Amniotic epithelial cell (primary cell): ENCODE data around the gene FAM107B.
"Not testable (repeated sequence)": the region's sequence is repeated elsewhere in the genome, so short reads cannot be mapped to it uniquely, and the experiment has no call there.

ENCODE experiments used
- DNase-seq: peaks from one replicate; pipeline ENCODE4 v3.0.0-alpha.2; 2010; ENCODE audit warnings: low read depth

Gene FAM107B

GRCh38 chr10:14774797-14775196 lies at the start of gene FAM107B:
Gene FAM107B (minus strand): TSS chr10:14774897. CDS start chr10:14774663, 234 bp downstream.
- no peak for DNase-seq

GRCh38 chr10:14823966-14824365 lies 49.3 kb upstream of the FAM107B start:
- DNase-seq, result no peak

DNA sequence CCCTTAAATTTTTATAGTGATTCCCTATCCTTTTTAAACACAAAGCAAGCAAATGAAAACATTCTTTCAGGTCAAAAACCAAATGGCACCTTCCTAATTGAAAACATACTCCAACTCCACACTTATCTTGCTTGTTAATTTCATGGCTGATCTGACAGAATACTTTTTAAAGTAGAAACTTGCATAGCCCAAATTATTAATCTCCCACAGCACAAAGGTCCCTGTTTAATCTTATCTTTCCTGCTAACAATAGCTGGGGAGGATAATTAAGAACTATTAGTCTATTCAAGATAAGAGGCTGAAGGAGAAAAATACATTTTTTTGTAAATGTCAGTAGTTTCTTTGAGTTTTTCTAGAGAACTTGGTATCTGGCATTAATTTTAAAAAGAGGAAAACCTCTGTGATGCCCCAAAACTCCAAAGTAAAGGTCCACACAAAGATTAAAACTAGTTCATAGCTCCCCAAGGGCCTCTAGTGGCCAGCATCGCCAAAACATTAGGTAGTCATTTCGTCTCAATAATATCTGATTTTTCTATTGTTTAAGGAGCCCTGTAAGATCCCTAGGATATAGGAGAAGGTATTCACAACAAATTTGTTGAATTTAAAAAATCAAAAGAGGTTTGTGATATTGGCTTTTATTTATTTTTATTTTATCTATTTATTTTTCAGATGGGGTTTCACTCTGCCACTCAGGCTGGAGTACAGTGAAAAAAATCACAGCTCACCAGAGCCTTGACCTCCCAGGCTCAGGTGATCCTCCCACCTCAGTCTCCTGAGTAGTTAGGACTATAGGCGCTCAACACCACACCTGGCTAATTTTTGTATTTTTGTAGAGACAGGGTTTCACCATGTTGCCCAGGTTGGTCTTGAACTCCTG lies 48.4 kb upstream of the FAM107B start:
- DNase-seq, result peak; percentile 25

DNA sequence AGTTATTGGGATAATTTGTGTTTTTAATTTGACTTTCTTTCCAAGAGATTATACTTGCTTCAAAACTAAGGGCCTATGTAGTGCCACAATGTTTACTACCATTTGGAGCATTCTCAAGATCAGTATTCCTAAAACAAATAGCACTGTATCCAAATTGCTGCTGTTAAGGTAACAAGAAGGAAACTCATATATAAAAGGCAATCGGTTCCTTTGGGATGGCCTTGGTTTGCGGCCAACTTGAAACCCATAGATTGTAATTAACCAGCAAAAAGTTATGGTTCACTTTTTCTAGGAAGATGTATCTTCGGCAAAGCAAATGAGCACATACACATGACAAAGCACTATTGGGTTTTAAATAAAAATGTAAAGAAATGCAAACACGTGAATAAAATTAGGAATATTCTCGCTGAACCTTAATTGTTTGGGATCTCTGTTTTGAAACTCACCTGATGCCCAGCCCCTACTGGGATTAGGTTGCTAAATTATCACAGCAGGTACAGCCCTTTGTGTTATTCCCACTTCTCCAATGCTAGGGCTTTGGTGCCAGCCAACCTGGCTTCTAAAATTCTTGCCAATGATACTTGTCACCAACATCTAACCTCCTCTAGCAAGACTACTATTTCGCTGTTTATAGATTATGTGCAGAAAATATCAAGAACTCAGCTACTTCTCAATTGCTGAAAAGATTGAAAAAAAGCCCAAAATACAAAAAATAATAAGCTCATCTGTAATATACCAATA lies 47.1 kb upstream of the FAM107B start:
- DNase-seq, result no peak

DNA sequence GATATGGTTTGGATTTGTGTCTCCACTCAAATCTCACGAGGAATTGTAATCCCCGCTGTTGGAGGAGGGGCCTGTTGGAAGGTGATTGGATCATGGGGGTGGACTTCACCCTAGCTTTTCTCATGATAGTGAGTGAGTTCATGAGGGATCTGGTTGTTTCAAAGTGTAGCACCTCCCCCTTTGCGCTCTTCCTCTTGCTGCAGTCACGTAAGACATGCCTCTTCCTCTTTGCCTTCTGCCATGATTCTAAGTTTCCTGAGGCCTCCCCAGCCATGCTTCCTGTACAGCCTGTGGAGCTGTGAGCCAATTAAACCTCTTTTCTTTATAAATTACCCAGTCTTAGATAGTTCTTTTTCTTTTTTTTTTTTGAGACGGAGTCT lies 46.1 kb upstream of the FAM107B start:
- DNase-seq, result peak; percentile 64

GRCh38 chr10:14820010-14820774 lies 45.5 kb upstream of the FAM107B start:
- peak; percentile 94 for DNase-seq

DNA sequence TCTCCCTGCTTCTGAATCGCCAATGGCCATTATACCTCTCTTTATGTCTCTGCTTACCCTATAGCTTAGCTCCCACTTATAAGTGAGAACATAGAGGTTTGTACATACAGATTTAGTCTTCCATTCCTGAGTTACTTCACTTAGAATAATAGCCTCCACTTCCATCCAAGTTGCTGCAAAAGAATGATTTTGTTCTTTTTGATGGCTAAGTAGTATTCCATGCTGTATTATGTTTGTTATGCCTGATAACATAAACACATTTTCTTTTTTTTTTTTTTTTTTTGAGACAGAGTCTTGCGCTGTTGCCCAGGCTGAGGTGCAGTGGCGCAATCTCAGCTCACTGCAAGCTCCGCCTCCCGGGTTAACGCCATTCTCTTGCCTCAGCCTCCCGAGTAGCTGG lies 42.0 kb upstream of the FAM107B start:
- not testable (repeated sequence) for DNase-seq

GRCh38 chr10:14815681-14816080 lies 41.0 kb upstream of the FAM107B start:
- DNase-seq, result peak; percentile 82

- DNase-seq, result no peak
Measured at GRCh38 chr10:14812271-14812670, 37.6 kb upstream of the FAM107B start.

DNA sequence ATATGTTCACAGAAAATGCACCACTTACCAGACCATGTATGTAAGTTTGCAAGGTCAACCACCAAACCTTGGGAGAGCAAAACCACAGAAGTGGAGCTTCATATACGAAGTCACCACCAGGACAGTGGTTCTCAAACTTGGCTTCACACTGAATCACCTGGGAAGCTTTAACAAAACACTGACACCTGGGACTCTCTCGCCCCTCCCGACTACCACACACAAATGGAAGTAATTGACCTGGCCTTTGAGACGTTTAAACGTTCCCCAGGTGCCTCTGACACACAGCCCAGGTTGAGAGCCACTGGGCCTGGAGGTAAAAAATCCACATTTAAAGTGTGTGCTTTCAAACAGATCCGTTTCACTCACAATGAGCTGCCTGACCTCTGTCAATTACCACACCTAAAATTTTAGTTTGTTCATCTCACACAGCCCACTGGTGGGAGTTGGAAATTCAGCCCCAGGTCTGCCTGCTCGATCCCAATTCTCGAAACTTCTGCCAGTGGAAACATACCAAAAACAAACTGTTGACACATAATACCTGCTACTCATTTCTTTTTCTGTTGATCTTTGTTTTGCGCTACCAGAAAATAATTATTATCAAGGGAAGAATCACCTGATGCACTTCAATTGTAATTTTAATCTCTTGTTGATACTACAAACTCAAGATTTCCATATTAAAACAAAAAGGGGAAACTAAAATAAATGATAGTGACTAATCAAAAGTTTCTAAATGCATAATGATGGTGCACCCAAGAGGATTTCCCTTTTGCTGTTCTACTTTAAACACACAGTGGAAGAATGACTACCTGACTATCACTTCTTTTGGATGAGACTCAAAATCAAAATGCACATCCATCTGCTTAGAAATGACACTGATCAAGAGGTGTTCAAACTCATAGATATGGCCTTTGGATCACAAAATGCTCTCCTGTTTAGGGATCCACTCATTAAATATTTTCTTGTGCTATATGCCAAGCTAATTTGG lies 36.6 kb upstream of the FAM107B start:
- DNase-seq, result no peak

DNA sequence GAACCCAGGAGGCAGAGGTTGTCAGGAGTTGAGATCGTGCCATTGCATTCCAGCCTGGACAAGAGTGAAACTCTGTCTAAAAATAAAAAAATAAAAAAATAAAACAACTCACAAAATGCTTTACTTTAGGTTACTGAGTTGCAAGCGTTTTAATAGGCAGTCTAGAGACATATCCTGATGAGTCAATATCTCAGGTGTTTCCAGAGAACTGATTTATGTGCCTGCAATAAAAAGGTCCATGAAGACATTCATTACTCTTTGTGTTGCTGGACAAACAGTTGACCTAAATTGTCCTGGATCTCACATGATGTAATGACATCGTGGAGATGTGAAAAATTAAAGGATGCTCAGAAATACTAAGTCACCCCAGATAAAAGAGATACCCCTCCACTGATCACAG lies 31.6 kb upstream of the FAM107B start:
- DNase-seq, result no peak

DNA sequence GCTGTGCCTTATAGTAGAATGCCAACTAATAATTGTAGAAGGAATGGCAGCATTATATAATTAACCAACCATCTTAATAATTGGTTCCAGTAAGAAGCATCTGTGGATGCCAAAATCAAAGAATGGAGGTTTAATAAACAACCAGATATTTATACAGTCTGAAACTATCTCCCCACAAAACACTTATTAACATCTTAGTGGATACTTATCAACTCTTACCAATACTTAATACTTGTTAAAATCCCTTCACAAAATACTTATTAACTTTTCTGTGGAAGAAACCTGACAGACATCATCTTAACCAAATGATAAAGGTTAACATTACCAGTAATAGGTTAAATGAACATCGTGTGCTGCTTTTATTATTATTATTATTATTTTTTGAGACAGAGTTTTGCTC lies 29.1 kb upstream of the FAM107B start:
- DNase-seq, result no peak

DNA sequence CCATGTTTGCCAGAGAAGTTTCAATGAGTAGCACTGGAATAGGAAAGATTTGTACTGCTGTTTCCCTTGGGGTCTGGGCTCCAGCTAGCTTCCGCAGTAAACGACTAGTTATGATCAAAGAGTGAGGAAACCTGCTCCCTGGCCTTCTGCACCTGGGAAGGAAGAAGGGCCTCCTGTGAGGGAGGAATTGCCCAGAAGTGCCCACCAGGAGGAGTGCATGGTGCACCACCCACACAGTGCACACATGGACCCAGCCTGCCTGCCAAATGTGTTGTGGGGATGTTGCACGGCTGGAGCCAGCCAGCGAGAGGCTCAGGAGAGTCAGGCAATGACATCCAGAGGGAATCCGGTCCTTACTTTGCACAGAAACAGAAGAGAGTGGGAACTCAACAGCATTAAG lies 27.0 kb upstream of the FAM107B start:
- DNase-seq, result no peak

GRCh38 chr10:14800397-14800796 lies 25.7 kb upstream of the FAM107B start:
- DNase-seq, result no peak

DNA sequence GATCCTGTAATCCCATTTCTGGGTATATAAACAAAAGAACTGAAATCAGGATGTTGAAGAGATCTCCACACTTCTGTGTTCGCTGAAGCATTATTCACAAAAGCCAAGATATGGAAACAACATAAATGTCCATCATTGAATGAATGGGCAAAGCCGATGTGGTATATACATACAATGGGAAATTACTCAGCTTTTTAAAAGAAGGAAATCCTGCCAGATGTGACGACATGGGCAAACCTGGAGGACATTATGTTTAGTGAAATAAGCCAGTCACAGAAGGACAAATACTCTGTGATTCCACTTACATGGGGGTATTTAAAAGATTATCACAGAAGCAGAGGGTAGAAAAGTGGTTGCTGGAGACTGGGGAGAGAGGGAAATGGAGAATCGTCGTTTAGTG lies 23.9 kb upstream of the FAM107B start:
- DNase-seq, result no peak

DNA sequence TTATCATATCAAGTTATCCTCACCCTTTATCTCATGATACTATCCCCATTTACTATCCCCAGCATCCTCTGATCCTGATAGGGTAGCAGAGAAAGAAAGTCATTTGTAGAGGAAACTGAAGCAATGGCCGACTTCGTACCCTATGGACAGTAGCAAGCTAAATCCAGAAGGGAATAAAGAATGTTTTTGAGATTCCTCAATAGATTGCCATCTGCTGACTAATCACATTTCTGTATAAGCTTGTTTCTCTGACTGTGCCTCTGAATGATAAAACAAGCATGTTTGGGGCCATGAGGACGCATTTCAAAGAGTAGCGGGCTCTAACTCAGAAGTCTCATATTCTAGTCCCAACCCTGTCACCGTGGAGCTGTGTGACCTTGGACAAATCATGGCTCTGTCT lies 13.2 kb upstream of the FAM107B start:
- no peak for DNase-seq

DNA sequence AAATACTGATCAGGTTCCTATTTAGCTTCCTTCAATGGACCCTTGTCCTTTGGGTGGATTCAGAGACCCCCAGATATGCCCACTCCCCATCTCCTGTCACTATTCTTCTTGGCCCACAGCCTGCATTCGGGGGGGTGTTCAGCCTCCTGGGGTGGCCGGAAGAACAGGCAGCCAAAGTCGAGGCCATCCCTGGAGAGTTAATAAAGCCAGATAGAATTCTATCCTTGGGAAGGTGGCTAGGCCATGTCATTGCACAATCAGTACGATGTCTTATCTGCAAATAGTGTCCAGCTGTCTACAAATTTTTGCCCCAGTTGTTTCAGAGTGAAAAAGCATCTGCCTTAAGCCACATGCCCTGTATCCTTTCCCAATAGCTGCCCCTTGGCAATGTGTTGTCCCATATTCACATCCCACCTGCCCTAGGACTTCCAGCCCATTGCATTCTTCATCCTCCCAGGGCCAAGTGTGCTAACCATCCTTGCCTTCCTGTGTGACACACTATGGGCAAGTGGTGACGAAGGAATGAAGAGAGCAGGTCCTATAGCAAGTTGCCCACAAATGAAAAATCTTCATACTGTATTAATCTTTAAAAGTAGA lies 9.9 kb upstream of the FAM107B start:
- no peak for DNase-seq

- peak; percentile 40 for DNase-seq
Measured at GRCh38 chr10:14782691-14783363, 8.1 kb upstream of the FAM107B start.

DNA sequence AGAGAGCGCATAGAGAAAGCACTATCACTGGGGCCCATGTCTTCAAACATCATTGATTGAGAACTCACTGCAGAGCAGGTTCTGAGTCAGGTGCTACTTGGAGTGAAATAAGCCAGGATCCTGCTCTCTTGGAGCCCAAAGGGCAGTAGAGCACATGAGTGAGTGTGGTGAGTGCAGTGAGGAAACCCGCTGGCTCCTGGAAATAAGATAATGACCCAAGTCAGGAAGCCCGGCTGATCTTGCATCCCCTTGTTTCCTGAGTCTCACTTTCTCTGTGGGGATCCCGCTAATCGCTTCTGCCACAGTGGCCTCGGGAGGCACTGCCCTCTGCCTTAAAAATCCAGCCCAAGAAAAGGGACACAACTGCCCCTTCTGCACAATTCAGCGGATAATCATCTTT lies 7.1 kb upstream of the FAM107B start:
- no peak for DNase-seq

DNA sequence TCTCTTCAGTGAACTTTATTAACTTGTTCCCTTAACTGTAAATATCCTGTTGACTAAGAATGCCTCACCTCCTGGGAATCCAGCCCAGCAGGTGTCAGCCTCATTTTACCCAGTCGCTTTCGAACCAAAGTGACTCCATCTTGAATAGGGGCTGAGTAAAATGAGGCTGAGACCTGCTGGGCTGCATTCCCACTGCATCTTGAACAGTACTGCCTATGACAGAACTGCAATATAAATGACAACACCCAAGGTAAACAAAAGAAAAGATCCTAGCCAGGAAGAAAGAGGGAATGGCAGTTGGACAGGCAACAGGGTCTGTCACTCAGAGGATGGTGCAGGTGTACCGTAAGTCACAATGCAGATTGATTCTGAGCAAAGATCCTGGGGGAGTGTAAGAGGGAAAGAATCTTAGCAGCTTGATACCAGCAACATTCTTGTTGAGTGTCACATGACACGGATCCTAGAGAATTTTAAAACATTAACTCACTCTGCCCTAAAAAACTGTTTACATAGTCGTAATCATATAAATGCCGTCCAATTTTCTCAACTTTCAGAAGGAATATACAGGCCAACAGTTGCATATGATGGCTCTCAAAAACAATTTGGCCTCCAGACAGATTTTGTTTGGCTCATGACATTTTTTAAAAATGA lies 4.4 kb upstream of the FAM107B start:
- peak; percentile 7 for DNase-seq
